ENCODE data around the gene SUFU.
"Not testable (repeated sequence)": the region's sequence is repeated elsewhere in the genome, so short reads cannot be mapped to it uniquely, and the experiment has no call there.

SUFU gene

GRCh38 chr10:102503264-102504178 is at the start of gene SUFU:
TSS of gene SUFU (plus strand) at chr10:102503972. CDS start at chr10:102504153, 181 bp downstream.
- DNase-seq = peak; percentile 89

GRCh38 chr10:102454662-102455487 is 48.9 kb upstream of the SUFU start:
- not testable (repeated sequence) for DNase-seq

DNA sequence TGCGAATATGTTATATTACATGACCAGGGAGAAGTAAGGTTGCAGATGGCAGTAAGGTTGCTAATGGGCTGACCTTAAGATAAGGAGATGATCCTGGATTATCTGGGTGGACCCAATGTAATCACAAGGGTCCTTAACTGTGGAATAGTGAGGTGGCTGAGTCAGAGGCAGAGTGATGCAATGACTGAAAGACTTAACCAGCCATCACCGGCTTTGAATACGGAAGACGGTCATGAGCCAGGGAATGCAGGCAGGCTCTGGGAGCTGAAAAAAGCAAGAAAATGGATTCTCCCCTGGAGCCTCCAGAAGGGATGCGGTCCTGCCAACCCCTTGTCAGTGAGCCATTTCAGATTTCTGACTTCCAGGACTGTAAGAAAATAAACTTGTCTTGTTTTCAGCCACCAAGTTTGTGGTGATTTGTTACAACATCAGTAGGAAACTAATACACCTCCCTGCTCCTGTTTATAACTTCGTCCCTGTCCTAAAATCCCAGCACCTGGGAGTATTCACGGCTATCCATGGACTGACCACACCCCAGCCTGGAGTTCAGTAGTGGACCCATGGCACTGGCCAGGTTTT is 47.8 kb upstream of the SUFU start:
- no peak for DNase-seq

GRCh38 chr10:102457591-102458150 is 46.1 kb upstream of the SUFU start:
- DNase-seq = no peak

DNA sequence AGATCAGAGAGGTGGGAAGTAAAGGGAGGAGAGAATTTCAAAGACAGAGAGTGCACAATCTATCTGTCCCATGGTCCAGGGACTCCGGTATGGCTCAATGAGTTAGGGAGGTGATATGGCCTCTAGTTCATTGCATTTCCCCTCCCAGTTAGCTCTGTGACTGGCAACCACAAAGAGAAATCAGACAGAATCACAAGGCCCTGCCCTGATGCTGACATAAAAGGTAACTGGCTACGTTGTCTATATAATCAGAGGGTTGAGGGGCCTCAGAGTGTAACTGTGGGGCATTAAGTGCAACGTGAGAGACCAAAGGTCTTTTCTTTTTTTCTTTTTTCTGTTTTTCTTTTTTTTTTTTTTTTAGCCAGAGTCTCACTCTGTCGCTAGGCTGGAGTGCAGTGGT is 45.1 kb upstream of the SUFU start:
- no peak for DNase-seq

DNA sequence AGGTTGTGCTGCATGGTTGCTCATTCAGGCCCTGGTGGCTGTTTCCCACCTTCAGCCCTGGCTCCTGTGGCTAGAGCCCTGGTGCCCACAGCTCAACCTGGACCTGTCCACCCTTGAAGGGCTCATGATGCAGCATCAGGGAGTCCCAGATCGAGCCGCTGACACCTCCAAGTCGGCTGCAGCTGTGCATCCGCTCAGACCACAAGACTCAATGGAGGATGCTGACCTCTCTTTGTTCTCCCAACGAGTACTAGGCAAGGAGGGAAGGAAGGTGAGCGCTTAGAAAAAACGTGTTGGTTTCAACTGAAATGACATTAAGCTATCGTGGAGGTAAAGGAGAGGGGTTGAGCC is 43.0 kb upstream of the SUFU start:
- no peak for DNase-seq

- peak; percentile 65 for DNase-seq
These were observed 42.4 kb upstream of the SUFU start for GRCh38 chr10:102461187-102462054.

DNA sequence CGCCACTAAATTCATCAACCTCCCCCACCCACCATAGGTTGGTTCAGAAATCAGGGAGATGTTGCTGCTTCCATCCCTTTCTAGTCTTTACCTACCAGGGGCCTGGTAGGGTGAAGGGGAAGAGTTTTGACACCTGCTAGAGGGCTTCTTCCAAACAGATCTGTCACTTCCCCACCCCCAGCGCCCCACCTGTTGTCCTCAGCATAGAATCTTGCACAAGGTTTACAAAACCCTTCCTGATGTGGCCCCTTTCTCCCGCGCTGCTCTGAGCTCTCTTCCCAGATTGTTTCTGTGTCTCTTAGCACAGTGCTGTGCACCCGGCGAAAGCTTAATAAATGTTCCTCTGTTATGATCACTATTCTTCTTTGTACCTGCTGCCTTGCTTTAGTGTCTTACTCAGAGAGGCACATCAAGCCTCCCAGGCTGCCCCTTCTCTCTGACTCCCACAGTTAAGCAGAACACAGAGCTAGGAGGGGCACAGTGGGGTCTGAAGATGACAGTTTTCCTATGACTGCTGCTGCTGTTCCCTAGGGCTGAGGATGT is 41.2 kb upstream of the SUFU start:
- DNase-seq = no peak

- DNase-seq = no peak
These were observed 39.8 kb upstream of the SUFU start for GRCh38 chr10:102463983-102464382.

- no peak for DNase-seq
These were observed 38.3 kb upstream of the SUFU start for GRCh38 chr10:102465466-102465865.

GRCh38 chr10:102467318-102467717 is 36.5 kb upstream of the SUFU start:
- no peak for DNase-seq

DNA sequence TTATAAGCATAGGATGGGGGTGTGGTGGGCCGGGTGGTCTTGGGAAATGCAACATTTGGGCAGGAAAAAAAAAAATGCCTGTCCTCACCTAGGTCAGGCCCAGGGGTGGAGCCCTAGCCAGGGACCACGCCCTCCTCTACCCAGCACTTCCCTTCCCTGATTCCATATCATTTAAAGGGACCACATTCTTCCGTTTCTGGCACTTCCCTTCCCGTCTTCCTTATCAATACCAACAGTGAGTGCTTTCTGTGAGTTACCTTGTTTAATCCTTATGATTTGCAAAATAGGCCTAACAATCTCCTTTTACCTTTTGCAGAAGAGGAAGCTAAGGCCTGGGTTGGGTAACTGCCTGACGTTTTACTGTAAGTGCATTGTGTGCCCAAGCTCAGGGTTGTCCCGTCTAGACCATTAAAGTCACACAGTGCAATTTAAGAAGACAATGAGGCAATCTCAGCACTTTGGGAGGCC is 35.8 kb upstream of the SUFU start:
- peak; percentile 45 for DNase-seq

GRCh38 chr10:102468683-102469082 is 35.1 kb upstream of the SUFU start:
- no peak for DNase-seq

DNA sequence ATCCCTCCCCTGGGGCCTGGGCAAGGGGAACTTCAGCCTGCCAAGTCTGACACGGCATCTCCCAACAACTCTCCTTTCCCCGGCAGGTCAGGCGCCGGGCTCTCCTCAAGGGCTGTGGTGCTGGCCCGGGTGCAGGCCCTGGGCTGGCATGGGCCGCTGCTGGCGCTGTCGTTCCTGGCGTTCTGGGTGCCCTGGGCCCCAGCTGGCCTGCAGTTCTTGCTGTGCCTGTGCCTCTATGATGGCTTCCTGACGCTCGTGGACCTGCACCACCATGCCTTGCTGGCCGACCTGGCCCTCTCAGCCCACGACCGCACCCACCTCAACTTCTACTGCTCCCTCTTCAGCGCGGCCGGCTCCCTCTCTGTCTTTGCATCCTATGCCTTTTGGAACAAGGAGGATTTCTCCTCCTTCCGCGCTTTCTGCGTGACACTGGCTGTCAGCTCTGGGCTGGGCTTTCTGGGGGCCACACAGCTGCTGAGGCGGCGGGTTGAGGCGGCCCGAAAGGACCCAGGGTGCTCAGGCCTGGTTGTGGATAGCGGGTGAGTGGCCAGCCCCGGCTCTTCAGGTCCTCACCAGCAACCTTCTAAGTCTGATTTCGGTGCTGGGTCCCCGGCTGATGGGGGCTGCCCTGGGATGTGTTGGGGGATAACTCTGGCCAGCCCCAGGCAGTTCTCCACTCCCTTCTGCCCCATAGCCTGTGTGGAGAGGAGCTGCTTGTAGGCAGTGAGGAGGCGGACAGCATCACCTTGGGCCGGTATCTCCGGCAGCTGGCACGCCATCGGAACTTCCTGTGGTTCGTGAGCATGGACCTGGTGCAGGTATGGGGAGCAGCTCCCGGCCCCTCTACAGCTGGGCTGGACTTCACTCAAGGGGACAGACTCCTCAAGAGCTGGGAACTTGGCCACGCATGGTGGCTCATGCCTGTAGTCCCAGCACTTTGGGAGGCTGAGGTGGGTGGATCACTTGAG is 32.9 kb upstream of the SUFU start:
- no peak for DNase-seq

GRCh38 chr10:102473445-102474331 is 30.1 kb upstream of the SUFU start:
- no peak for DNase-seq

DNA sequence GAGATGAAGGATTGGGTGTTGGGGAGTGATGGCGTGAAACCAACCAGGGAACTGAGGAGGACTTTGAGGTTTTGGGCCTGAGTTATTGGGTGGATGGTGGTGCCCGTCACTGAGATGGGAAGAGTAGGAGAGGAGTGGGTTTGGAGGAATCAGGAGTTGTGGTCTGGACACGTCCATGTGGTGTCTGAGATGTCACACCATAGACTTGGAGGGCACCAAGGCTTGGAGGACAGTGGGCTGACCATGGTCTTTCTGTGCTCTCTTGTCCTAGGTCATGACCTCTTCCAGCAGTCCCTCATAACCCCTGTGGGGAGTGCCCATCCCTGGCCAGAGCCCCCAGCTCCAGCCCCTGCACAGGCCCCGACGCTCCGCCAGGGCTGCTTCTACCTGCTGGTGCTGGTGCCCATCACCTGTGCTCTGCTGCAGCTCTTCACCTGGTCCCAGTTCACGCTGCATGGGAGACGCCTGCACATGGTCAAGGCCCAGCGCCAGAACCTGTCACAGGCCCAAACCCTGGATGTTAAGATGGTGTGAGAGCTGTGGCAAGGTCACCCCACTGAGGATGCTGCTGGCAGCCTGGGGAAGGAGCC is 28.2 kb upstream of the SUFU start:
- no peak for DNase-seq

- no peak for DNase-seq
These were observed 27.2 kb upstream of the SUFU start for GRCh38 chr10:102476466-102477141.

DNA sequence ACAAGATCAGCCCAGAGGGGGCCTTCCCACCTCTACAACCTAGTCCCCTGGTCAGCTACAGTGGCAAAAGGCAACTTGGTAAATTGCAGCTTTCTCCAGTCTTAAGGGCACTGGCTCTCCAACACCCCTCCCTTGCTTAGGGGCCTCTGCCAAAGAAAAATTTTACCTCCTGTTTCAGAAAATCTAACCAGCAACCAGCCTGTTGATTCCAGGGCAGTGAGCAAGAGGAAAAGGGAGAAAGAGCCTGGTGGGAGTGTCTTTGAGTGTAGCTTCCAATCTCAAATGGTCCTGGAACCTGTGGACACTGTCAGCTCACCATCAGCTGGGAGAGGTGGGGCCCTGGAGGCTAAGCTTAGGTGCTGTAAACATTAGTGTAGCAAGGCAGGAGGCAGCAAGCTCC is 24.1 kb upstream of the SUFU start:
- DNase-seq = no peak

GRCh38 chr10:102480396-102480795 is 23.4 kb upstream of the SUFU start:
- DNase-seq = no peak

All from GF-D8 (cell line).